Stimulated activated CD4-positive, alpha-beta T cell treated with anti-CD3 and anti-CD28 coated beads, Interleukin-1b, Interleukin-23, amount 100 ng/mL, for 48 hours (primary cell): Measurements from ENCODE around the gene PCDHGB7.
"Not testable (repeated sequence)": the region's sequence is repeated elsewhere in the genome, so short reads cannot be mapped to it uniquely, and the experiment has no call there.

ENCODE experiments used
- DNase-seq: peaks from one replicate; pipeline ENCODE4 v3.0.0-alpha.2; 2020

Gene PCDHGB7

GRCh38 chr5:141397756-141398551 lies 19.5 kb upstream of the PCDHGB7 start, which contains the start of gene PCDHGB5:
TSS of gene PCDHGB5 (plus strand) at chr5:141397947. CDS start at chr5:141398128, 181 bp downstream.
- peak; percentile 35 for DNase-seq

- DNase-seq, result no peak
These were observed 18.9 kb upstream of the PCDHGB7 start for GRCh38 chr5:141398608-141399007.

- DNase-seq, result no peak
These were observed 17.8 kb upstream of the PCDHGB7 start for GRCh38 chr5:141399555-141400258.

- DNase-seq, result no peak
These were observed 14.8 kb upstream of the PCDHGB7 start, which contains the start of gene PCDHGA9 for GRCh38 chr5:141402553-141403243. TSS of gene PCDHGA9 (plus strand) at chr5:141402778. CDS start at chr5:141402953, 175 bp downstream.

- no peak for DNase-seq
These were observed 14.1 kb upstream of the PCDHGB7 start for GRCh38 chr5:141403387-141403786.

- peak; percentile 36 for DNase-seq
These were observed 9.5 kb upstream of the PCDHGB7 start, which contains the start of gene PCDHGB6 for GRCh38 chr5:141407790-141408505. TSS of gene PCDHGB6 (plus strand) at chr5:141408021. CDS start at chr5:141408203, 182 bp downstream.

- DNase-seq, result no peak
These were observed 7.7 kb upstream of the PCDHGB7 start for GRCh38 chr5:141409598-141410306.

GRCh38 chr5:141411575-141411974 lies 5.9 kb upstream of the PCDHGB7 start:
- DNase-seq, result no peak

GRCh38 chr5:141412854-141413539 lies 4.5 kb upstream of the PCDHGB7 start, which contains the start of gene PCDHGA10:
TSS of gene PCDHGA10 (plus strand) at chr5:141412987. CDS start at chr5:141413176, 189 bp downstream.
- DNase-seq, result peak; percentile 59

- no peak for DNase-seq
These were observed 3.9 kb upstream of the PCDHGB7 start for GRCh38 chr5:141413540-141414069.

- DNase-seq, result not testable (repeated sequence)
These were observed 2.8 kb upstream of the PCDHGB7 start for GRCh38 chr5:141414548-141415274.

- not testable (repeated sequence) for DNase-seq
These were observed 2.2 kb upstream of the PCDHGB7 start for GRCh38 chr5:141415275-141415618.

- no peak for DNase-seq
These were observed 1.8 kb downstream of the PCDHGB7 start for GRCh38 chr5:141419074-141419880.

- DNase-seq, result peak; percentile 53
These were observed 3.5 kb downstream of the PCDHGB7 start, which contains the start of gene PCDHGA11 for GRCh38 chr5:141420855-141421488. TSS of gene PCDHGA11 (plus strand) at chr5:141421051. CDS start at chr5:141421228, 177 bp downstream.

GRCh38 chr5:141421489-141421855 lies 4.0 kb downstream of the PCDHGB7 start:
- DNase-seq, result no peak

GRCh38 chr5:141422742-141423291 lies 5.3 kb downstream of the PCDHGB7 start:
- DNase-seq, result no peak

- DNase-seq, result no peak
These were observed 10.4 kb downstream of the PCDHGB7 start for GRCh38 chr5:141427783-141428426.
